GM13977 (cell line): ENCODE measurements around the gene UBFD1.
"Not testable (repeated sequence)": the region's sequence is repeated elsewhere in the genome, so short reads cannot be mapped to it uniquely, and the experiment has no call there.

Experiments used
- DNase-seq: peaks from one replicate; pipeline ENCODE4 v3.0.0; 2012; ENCODE audit warnings: low spot score
- CTCF ChIP-seq: IDR thresholded peaks from 2 replicates; pipeline ENCODE4 v1.5.1; 2012; ENCODE audit warnings: mild to moderate bottlenecking, control low read depth; ENCODE audit not compliant: insufficient read depth; ENCODE audit errors: extremely low read depth, missing control alignments
- in situ Hi-C: fragments of 300-500 bp; cut with MboI; formaldehyde crosslinking; loops from one replicate; pipeline ENCODE4 v1.12.0; 2022; ENCODE audit warnings: low sequenced_read_pairs, low pct_unique_long_range_greater_than_20kb, mixed read lengths, inconsistent platforms; ENCODE audit not compliant: unreplicated experiment

The UBFD1 gene

GRCh38 chr16:23581764-23582163, 24.2 kb downstream of the UBFD1 start:
- DNase-seq = no peak
- in situ Hi-C loops = no loop called here
- no peak for TF ChIP-seq CTCF

- DNase-seq, in situ Hi-C loops: not testable (repeated sequence)
Observed at GRCh38 chr16:23583271-23583670, 25.7 kb downstream of the UBFD1 start.

GRCh38 chr16:23584186-23585076, 26.9 kb downstream of the UBFD1 start:
- no peak for TF ChIP-seq CTCF
- no peak for DNase-seq
- in situ Hi-C loops = no loop called here

- no peak for TF ChIP-seq CTCF
- DNase-seq = no peak
- in situ Hi-C loops = no loop called here
Observed at GRCh38 chr16:23587726-23588125, 30.2 kb downstream of the UBFD1 start.

- TF ChIP-seq CTCF = no peak
- DNase-seq = no peak
- in situ Hi-C loops = no loop called here
Observed at GRCh38 chr16:23590181-23590580, 32.7 kb downstream of the UBFD1 start.

GRCh38 chr16:23594186-23594585, 36.7 kb downstream of the UBFD1 start:
- in situ Hi-C loops = no loop called here
- no peak for TF ChIP-seq CTCF
- DNase-seq = no peak

GRCh38 chr16:23595246-23595950, 37.9 kb downstream of the UBFD1 start:
- DNase-seq = no peak
- no peak for TF ChIP-seq CTCF
- in situ Hi-C loops = no loop called here
